Astrocyte of the spinal cord (primary cell): ENCODE results near the gene SRPK1.

ENCODE experiments used
- DNase-seq: peaks from one replicate; pipeline ENCODE4 v3.0.0; 2011; ENCODE audit warnings: low read depth, low spot score
- H3K4me3 ChIP-seq: 2 replicates; pipeline ENCODE4 v1.5.1; 2011; ENCODE audit warnings: low read depth, mild to moderate bottlenecking, low read length, moderate library complexity
- CTCF ChIP-seq: IDR thresholded peaks from 2 replicates; pipeline ENCODE4 v1.5.1; 2012; ENCODE audit warnings: low read depth, mild to moderate bottlenecking, low read length, inconsistent platforms
- in situ Hi-C: cut with HindIII; loops from 2 replicates; pipeline ENCODE4 v1.10.0; 2017; ENCODE audit warnings: low sequenced_read_pairs

SRPK1 gene

GRCh38 chr6:35788423-35788982, 132.4 kb downstream of the SRPK1 start:
- in situ Hi-C loops: no loop called here
- DNase-seq: no peak
- TF ChIP-seq CTCF: no peak
- no peak overlapping the region for H3K4me3 ChIP-seq

DNA sequence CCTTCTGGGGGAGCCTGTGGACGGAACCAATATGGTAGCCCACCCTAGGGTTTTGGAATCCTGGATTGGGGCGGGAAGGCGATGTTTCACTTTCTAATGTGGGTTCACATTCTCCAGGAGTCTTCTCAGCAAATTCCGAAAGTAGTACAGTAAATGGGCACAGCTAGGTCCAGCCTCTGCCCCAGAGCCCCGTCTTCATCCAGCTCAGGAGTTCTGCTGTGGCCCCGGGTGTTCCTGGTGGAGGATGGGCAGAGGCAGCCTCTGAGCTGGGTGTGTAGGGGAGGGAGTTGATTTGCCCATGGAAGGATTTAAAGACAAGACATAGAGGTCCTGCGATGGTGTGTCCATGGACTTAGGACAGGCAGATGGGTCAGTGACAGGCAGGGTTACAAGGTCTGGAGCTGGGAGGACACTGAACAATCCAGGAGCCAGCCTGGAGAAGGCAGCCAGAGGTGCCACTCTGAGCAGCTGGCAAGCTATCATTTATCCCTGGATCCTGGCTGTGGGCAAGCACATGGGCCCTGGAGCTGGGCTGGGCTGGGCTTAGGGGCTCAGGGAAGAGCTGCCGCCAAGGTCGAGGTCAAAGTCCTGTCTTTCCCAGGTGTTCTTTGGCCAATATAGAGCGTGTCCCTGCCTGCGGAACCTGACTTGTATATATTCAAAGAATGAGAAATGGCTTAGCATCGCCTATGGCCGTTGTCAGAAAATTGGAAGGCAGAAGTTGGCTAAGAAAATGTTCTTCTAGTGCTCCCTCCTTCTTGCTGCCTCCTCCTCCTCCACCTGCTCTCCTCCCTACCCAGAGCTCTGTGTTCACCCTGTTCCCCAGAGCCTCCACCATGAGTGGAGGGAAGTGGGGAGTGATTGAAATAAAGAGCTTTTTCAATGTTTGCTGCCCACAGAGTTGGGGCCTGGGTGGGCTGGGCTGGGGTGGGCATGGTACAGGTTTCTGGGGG, 133.4 kb downstream of the SRPK1 start:
- no peak overlapping the region for H3K4me3 ChIP-seq
- no peak for DNase-seq
- in situ Hi-C loops: no loop called here
- no peak for TF ChIP-seq CTCF

DNA sequence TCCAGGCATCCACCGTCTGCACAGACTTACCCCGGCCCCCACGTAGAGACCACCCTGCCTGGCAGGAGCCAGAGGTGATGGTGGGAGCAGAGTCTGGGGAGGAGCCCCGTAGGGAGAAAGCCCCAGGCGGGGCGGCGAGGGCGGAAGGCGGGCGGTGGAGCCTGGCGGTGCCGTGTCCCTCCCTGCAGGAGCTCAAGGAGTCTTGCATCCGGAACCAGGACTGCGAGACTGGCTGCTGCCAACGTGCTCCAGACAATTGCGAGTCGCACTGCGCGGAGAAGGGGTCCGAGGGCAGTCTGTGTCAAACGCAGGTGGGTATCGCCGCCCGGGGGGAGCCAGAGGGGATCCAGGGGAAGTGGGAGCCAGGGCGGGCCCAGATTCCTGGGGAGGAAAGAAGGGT, 134.1 kb downstream of the SRPK1 start:
- no peak for DNase-seq
- TF ChIP-seq CTCF: no peak
- in situ Hi-C loops: no loop called here
- H3K4me3 ChIP-seq: no peak overlapping the region

GRCh38 chr6:35786272-35786671, 134.6 kb downstream of the SRPK1 start:
- H3K4me3 ChIP-seq: no peak overlapping the region
- in situ Hi-C loops: no loop called here
- TF ChIP-seq CTCF: no peak
- no peak for DNase-seq

- in situ Hi-C loops: no loop called here
- no peak overlapping the region for H3K4me3 ChIP-seq
- no peak for DNase-seq
- no peak for TF ChIP-seq CTCF
Observed at GRCh38 chr6:35784200-35784599, 136.7 kb downstream of the SRPK1 start.
